ENCODE results near the gene CSNK1A1. TPM values are rescaled to one million over a fixed set of nuclear protein-coding genes. Genes with fewer than 3 reads are reported as not detected.
"Not testable (repeated sequence)": the region's sequence is repeated elsewhere in the genome, so short reads cannot be mapped to it uniquely, and the experiment has no call there.

Gene CSNK1A1
- total and polyA plus RNA-seq, 4 experiments from 2014 or later, result 135 to 189 (median 168) TPM

DNA sequence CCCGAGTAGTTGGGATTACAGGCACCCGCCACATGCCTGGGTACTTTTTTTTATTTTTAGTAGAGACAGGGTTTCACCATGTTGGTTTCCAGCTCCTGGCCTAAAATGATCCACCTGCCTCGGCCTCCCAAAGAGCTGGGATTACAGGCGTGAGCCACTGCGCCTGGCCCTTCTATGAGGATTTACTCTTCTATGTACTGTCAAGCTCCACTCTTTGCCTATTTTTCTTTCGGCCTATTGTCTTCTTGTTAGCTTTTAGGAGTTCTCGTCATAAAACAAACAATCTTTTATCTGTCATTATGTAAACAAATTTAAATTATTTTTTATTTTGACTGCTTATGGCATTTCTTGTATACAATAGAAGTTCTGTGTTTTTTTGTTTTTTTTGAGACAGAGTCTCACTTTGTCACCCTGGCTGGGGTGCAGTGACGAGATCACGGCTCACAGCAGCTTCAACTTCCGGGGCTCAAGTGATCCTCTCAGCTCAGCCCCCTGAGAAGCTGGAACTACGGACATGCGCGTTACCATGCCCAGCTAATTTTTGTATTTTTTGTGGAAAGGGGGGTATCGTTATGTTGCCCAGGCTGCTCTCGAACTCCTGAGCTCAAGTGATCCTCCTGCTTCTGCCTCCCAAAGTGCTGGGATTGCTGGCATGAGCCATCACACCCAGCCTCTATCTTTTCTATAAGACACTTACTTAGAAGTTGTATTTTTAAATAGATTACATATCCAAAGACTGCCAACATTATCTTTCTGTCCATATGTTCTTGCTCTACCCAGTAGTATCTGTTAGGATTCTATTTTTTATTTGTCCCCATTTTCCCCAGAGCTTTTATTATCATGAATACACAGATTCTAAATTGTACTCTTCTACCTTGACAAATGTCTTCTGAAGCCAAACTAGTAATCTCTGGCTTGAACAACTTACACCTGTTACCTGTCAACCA lies 29.2 kb downstream of the CSNK1A1 start:
- no peaks in the 10 kb centered on the region for H3K27me3 ChIP-seq (ENCODE audit: insufficient read depth, low read length)
- Mint-ChIP-seq H3K36me3 (peaks cover 29 to 70% of the 10 kb centered on the region in 2 donors), H3K9me3 (no peaks in the 10 kb centered on the region), H3K4me3 (peak overlapping the region in 3 of 8 donors; percentile 5 to 64 (median 7)), H3K4me1 (peaks cover 63 to 92% (median 81%) of the 10 kb centered on the region in 4 donors), H3K27ac (peak overlapping the region; percentile 1 to 76 (median 70)), H3K27me3 (no peaks in the 10 kb centered on the region)
- DNase-seq, result no peak
- ChIA-PET CTCF (ENCODE audit: partially characterized antibody) (interaction anchor here (0.7 to 2.0 kb wide), 5 partner anchors 12 to 89 kb away, joined by 3 to 7 read pairs (median 3); partner anchors contain the start of gene CSNK1A1), POLR2A (ENCODE audit: partially characterized antibody) (interaction anchor here (0.6 to 0.7 kb wide), 2 partner anchors 20 to 29 kb away, joined by 3 read pairs; partner anchors contain the start of gene CSNK1A1)
- no peak overlapping the region for H3K27ac ChIP-seq (ENCODE audit: low read depth, low read length)
- H3K4me3 ChIP-seq (ENCODE audit: low read length in 2 of 2), result no peak overlapping the region
- H3K36me3 ChIP-seq (ENCODE audit: insufficient read depth, low read length), result peaks cover 30% of the 10 kb centered on the region
- intact Hi-C loops (cut with micrococcal nuclease), result no loop called here
- H3K4me1 ChIP-seq (ENCODE audit: insufficient read depth, low read length), result peaks cover 98% of the 10 kb centered on the region
- no peaks in the 10 kb centered on the region for H3K9me3 ChIP-seq (ENCODE audit: control insufficient read depth in 1 of 2, low read length in 2 of 2)

DNA sequence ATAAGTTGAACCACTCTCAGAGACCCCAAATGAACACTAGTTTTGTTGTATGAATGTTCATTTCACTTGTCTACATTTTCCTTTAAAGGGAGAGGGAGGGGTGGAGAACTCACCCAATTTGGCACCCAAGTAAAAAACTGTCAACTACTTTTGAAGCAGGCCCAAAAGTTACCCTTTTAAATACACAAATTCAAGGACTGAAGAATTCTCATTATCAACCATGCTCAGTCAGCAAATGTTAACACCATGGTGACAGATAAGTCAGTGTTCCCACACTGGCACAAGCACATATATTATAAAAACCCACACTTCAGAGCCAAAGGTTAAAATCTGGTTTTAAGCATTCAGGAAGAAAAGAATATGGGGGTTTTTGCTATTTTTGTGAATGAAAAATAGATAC lies 31.6 kb downstream of the CSNK1A1 start:
- CTCF ChIA-PET (ENCODE audit: partially characterized antibody), result interaction anchor here (1.1 to 1.5 kb wide), 3 partner anchors 30 to 45 kb away, joined by 4 to 5 read pairs (median 4); no protein-coding TSS in a partner anchor
- intact Hi-C loops (cut with micrococcal nuclease), result no loop called here
- H3K4me1 Mint-ChIP-seq, result peaks cover 58 to 91% (median 76%) of the 10 kb centered on the region in 4 donors
- Histone ChIP-seq H3K27me3 (ENCODE audit: insufficient read depth, low read length) (no peaks in the 10 kb centered on the region), H3K4me3 (ENCODE audit: low read length in 2 of 2) (no peak overlapping the region), H3K36me3 (ENCODE audit: insufficient read depth, low read length) (peaks cover 36% of the 10 kb centered on the region), H3K27ac (ENCODE audit: low read depth, low read length) (no peak overlapping the region), H3K9me3 (ENCODE audit: control insufficient read depth in 1 of 2, low read length in 2 of 2) (no peaks in the 10 kb centered on the region), H3K4me1 (ENCODE audit: insufficient read depth, low read length) (peaks cover 93% of the 10 kb centered on the region)
- peak overlapping the region in 5 of 7 donors; percentile 5 to 52 (median 44) for H3K27ac Mint-ChIP-seq
- H3K36me3 Mint-ChIP-seq, result peaks cover 29 to 80% of the 10 kb centered on the region in 2 donors
- peak overlapping the region in 5 of 8 donors; percentile 4 to 55 (median 52) for H3K4me3 Mint-ChIP-seq
- POLR2A ChIA-PET (ENCODE audit: partially characterized antibody), result interaction anchor here (0.7 to 1.8 kb wide), 2 partner anchors 32 to 171 kb away, joined by 3 to 5 read pairs; partner anchors contain the start of gene CSNK1A1
- H3K9me3 Mint-ChIP-seq, result no peaks in the 10 kb centered on the region
- DNase-seq, result no peak
- H3K27me3 Mint-ChIP-seq, result no peaks in the 10 kb centered on the region

DNA sequence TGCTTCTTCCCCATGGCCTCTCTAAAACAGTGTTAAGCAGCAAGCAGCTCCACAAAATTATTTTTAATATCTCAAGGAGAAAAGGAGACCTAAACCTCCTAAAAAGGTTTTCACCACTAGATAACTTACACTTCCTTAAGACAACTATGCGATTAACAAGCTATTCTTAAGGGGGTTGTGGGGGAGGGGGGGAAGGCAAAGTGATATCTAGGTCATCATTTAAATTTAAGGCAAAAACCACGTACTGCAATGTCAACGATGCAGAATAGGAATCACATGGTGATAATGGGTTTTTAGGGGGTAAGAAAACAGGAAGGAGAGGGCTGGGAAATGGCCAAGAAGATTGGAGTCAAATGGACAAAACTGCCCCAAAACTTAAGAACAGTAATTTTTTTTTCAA lies 32.6 kb downstream of the CSNK1A1 start:
- Mint-ChIP-seq H3K27ac (peak overlapping the region; percentile 45 to 86 (median 76)), H3K9me3 (no peaks in the 10 kb centered on the region), H3K4me3 (peak overlapping the region in 5 of 8 donors; percentile 5 to 53 (median 17)), H3K36me3 (peaks cover 21 to 72% of the 10 kb centered on the region in 2 donors), H3K4me1 (peaks cover 53 to 82% (median 71%) of the 10 kb centered on the region in 4 donors), H3K27me3 (no peaks in the 10 kb centered on the region)
- DNase-seq, result no peak
- no peaks in the 10 kb centered on the region for H3K27me3 ChIP-seq (ENCODE audit: insufficient read depth, low read length)
- intact Hi-C loops (cut with micrococcal nuclease), result no loop called here
- no peak overlapping the region for H3K4me3 ChIP-seq (ENCODE audit: low read length in 2 of 2)
- POLR2A ChIA-PET (ENCODE audit: partially characterized antibody), result interaction anchor here (0.6 to 1.8 kb wide), 2 partner anchors 33 to 34 kb away, joined by 4 to 5 read pairs; partner anchors contain the start of gene CSNK1A1
- H3K27ac ChIP-seq (ENCODE audit: low read depth, low read length), result no peak overlapping the region
- peaks cover 31% of the 10 kb centered on the region for H3K36me3 ChIP-seq (ENCODE audit: insufficient read depth, low read length)
- no peaks in the 10 kb centered on the region for H3K9me3 ChIP-seq (ENCODE audit: control insufficient read depth in 1 of 2, low read length in 2 of 2)
- H3K4me1 ChIP-seq (ENCODE audit: insufficient read depth, low read length), result peaks cover 83% of the 10 kb centered on the region
- CTCF ChIA-PET (ENCODE audit: partially characterized antibody), result interaction anchor here (0.5 to 1.5 kb wide), 5 partner anchors 25 to 46 kb away, joined by 3 to 5 read pairs (median 4); no protein-coding TSS in a partner anchor

DNA sequence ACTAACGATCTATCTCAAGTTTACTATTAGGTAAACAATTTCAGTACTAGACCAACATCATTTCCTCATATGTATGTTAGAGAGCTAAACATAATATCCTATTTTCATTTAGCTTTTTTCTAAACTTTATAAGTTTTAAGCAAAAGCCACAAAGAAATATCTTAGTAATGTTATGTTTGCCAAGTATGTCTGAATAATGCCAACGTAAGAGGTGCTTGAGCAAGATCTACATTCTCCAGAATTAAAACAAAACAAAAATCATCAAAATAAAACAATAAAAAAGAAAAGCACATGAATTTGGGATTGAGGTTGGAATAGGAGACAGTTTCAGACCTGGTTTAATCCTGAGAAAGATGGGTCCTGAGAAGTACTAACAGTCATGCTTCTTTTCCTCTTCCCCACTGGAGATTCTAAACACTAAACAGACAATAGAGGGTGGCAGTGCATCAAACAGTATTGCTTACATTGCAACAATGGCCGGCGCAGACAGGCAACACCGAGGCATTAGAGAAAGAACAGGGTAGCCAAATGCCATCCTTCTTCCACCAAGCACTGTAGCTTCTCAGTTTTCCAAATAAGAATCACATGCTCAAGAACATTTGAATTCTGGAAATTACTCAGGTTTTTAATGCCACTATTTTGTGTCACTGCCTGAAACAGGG lies 33.6 kb downstream of the CSNK1A1 start:
- POLR2A ChIA-PET (ENCODE audit: partially characterized antibody), result no interaction called here
- no peak overlapping the region for H3K27ac ChIP-seq (ENCODE audit: low read depth, low read length)

DNA sequence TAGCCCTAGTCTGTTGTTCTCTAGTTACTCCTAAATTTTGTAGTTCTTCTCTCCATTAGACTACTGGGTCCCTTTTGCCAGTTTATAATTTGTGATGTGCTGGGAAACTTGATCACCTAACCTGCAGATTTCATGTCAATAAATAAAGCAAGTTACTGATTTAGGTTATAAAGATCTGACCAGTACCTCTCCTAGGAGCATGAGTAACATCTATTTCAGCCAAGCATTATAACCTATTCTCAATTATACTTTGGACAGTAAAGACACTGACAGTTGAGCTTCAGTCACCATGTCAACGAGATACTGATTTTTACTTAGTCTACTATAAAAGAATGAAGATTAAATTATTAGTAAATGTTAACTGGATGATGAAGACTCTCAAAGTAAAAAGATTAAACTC lies 36.7 kb downstream of the CSNK1A1 start:
- Histone ChIP-seq H3K9me3 (ENCODE audit: control insufficient read depth in 1 of 2, low read length in 2 of 2) (no peaks in the 10 kb centered on the region), H3K4me3 (ENCODE audit: low read length in 2 of 2) (no peak overlapping the region), H3K27ac (ENCODE audit: low read depth, low read length) (no peak overlapping the region), H3K27me3 (ENCODE audit: insufficient read depth, low read length) (no peaks in the 10 kb centered on the region), H3K4me1 (ENCODE audit: insufficient read depth, low read length) (peaks cover 43% of the 10 kb centered on the region), H3K36me3 (ENCODE audit: insufficient read depth, low read length) (peaks cover 49% of the 10 kb centered on the region)
- DNase-seq, result no peak
- no peak overlapping the region for H3K4me3 Mint-ChIP-seq
- no peaks in the 10 kb centered on the region for H3K9me3 Mint-ChIP-seq
- ChIA-PET POLR2A (ENCODE audit: partially characterized antibody) (no interaction called here), CTCF (ENCODE audit: partially characterized antibody) (interaction anchor here (1.3 to 1.4 kb wide), 2 partner anchors 30 to 48 kb away, joined by 3 read pairs; no protein-coding TSS in a partner anchor)
- peaks cover 24 to 71% of the 10 kb centered on the region in 2 donors for H3K36me3 Mint-ChIP-seq
- intact Hi-C loops (cut with micrococcal nuclease), result loop anchor here (5.0 kb wide), 1 partner anchor 38 kb away; the partner anchor contains the start of gene CSNK1A1
- no peaks in the 10 kb centered on the region for H3K27me3 Mint-ChIP-seq
- peak overlapping the region in 5 of 7 donors; percentile 22 to 74 (median 59) for H3K27ac Mint-ChIP-seq
- peaks cover 29 to 46% (median 39%) of the 10 kb centered on the region in 4 donors for H3K4me1 Mint-ChIP-seq

More for the DNA sequence above, 33.6 kb downstream of the CSNK1A1 start:
- Mint-ChIP-seq H3K4me1 (peaks cover 48 to 74% (median 65%) of the 10 kb centered on the region in 4 donors), H3K4me3 (peak overlapping the region in 1 of 8 donors; percentile 61), H3K9me3 (no peaks in the 10 kb centered on the region), H3K27ac (peak overlapping the region in 5 of 7 donors; percentile 5 to 53 (median 31)), H3K27me3 (no peaks in the 10 kb centered on the region), H3K36me3 (peaks cover 27 to 73% of the 10 kb centered on the region in 2 donors)
- H3K36me3 ChIP-seq (ENCODE audit: insufficient read depth, low read length), result peaks cover 26% of the 10 kb centered on the region
- no peaks in the 10 kb centered on the region for H3K27me3 ChIP-seq (ENCODE audit: insufficient read depth, low read length)
- intact Hi-C loops (cut with micrococcal nuclease), result no loop called here
- CTCF ChIA-PET (ENCODE audit: partially characterized antibody), result interaction anchor here (0.7 to 1.2 kb wide), 3 partner anchors 31 to 83 kb away, joined by 3 read pairs; no protein-coding TSS in a partner anchor
- no peak overlapping the region for H3K4me3 ChIP-seq (ENCODE audit: low read length in 2 of 2)
- H3K9me3 ChIP-seq (ENCODE audit: control insufficient read depth in 1 of 2, low read length in 2 of 2), result no peaks in the 10 kb centered on the region
- no peak for DNase-seq
- H3K4me1 ChIP-seq (ENCODE audit: insufficient read depth, low read length), result peaks cover 73% of the 10 kb centered on the region

DNA sequence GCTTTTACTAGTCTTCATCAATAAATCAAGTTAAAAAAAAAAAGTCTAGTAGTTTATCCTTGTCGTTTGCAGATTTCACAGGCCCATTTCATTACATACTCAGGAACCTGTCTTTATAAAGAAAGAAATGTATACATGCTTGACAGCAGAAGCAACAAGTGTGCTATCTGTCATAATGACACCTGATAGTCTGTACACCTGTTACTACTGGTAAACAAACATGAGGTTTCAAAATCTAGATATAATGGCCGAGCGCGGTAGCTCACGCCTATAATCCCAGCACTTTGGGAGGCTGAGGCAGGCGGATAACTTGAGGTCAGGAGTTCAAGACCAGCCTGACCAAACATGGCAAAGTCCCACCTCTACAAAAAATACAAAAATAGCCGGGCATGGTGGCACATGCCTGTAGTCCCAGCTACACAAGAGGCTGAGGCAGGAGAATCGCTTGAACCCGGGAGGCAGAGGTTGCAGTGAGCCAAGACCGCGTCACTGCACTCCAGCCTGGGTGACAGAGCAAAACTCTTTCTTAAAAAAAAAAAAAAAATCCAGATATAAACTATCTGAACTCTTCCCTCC lies 37.8 kb downstream of the CSNK1A1 start:
- H3K27me3 Mint-ChIP-seq; POLR2A ChIA-PET (ENCODE audit: partially characterized antibody); DNase-seq; H3K4me3 ChIP-seq (ENCODE audit: low read length in 2 of 2); H3K9me3 Mint-ChIP-seq; H3K27me3 ChIP-seq (ENCODE audit: insufficient read depth, low read length); CTCF ChIA-PET (ENCODE audit: partially characterized antibody); H3K9me3 ChIP-seq (ENCODE audit: control insufficient read depth in 1 of 2, low read length in 2 of 2); H3K27ac ChIP-seq (ENCODE audit: low read depth, low read length); H3K4me3 Mint-ChIP-seq: not testable (repeated sequence)
- Histone ChIP-seq H3K4me1 (ENCODE audit: insufficient read depth, low read length) (peaks cover 32% of the 10 kb centered on the region), H3K36me3 (ENCODE audit: insufficient read depth, low read length) (peaks cover 57% of the 10 kb centered on the region)
- peak overlapping the region in 1 of 7 donors; percentile 52 for H3K27ac Mint-ChIP-seq
- intact Hi-C loops (cut with micrococcal nuclease), result loop anchor here (5.0 kb wide), 1 partner anchor 39 kb away; the partner anchor contains the start of gene CSNK1A1
- H3K4me1 Mint-ChIP-seq, result peaks cover 20 to 36% (median 29%) of the 10 kb centered on the region in 4 donors
- H3K36me3 Mint-ChIP-seq, result peaks cover 26 to 68% of the 10 kb centered on the region in 2 donors
